GM18909 (cell line): Measurements from ENCODE around the gene PGM2L1.

ENCODE experiments used
- ATAC-seq: cut with Tn5 transposase; IDR thresholded peaks from one replicate; pipeline ENCODE4 v1.9.1; 2021; ENCODE audit warnings: mild to moderate bottlenecking; ENCODE audit not compliant: unreplicated experiment, poor library complexity

The PGM2L1 gene

GRCh38 chr11:74310857-74311256, 87.4 kb downstream of the PGM2L1 start:
- no peak for ATAC-seq

DNA sequence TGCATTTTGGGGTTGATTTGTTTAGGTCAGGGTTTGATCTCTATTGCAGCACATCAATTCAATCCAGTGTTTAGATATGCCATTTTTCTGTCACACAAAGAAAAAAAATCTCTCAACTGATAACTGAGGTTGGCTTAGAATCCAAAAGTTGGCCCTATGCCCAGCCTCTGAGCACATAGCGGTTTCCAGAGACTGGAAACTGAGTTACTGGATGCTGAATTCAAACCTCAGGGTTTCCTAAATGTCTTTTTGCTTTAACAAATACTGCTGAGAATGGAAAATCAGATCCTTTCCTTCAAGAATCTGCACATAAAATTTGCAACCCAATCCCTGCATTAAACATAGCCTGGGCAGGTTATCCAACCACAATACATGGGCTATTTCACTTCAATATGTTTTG, 90.8 kb downstream of the PGM2L1 start:
- no peak for ATAC-seq

GRCh38 chr11:74306435-74307175, 91.6 kb downstream of the PGM2L1 start:
- no peak for ATAC-seq

DNA sequence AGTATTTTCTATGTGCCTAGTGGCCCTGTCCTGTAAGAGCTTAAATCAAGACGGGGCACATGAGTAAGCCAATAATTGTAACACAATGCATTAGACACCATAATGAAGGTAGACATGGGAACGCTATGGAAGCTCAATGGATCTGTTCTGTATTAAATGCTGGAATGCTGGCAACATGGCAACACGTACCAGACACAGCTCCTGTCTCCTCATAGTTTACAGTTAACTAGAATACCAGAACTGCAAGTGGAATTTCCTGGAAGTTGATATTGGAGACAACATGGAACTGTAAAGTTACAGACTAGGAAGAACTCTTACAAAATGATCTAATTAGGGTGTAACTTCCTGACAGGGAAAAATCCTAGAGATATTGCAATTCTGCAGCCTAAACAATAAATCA, 99.2 kb downstream of the PGM2L1 start:
- no peak for ATAC-seq

GRCh38 chr11:74297484-74297883, 100.7 kb downstream of the PGM2L1 start:
- ATAC-seq = no peak

DNA sequence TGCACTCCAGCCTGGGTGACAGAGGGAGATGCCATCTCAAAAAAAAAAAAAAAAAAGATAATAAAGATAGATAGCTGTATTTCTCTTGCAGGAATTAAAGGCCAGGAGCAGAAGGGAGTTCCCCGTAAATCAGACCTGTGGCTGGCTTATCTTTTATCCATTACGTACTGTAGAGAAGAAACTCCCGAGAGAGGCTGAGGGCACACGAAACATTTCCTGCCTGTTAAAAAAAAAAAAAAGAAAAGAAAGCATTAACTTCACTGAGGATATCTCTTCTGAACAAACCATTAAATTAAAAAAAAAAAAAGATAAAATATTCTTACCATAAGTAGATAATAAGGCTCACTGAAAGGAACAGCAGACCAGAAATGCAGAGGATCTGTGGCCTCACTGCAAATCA, 109.3 kb downstream of the PGM2L1 start:
- ATAC-seq = no peak

DNA sequence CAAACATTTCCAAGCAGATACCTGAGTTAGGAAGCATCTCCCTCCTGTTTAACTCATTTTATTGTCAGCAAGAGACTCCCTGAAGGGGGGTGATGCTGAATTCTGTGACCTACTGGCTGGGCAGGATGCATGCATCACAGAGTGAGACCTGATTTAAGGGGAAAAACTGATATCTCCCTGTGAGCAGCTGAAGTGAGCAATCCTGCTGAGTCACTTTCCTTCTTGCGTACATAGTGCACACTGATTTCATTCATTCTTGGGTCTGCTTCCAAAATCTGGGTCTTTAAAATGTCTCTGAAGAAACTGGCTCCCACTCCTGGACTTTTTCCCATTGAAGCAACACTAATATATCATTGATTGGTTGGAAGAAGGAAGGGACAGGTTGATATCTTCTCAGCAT, 110.1 kb downstream of the PGM2L1 start:
- ATAC-seq = no peak

GRCh38 chr11:74284466-74284865, 113.8 kb downstream of the PGM2L1 start:
- ATAC-seq = no peak

DNA sequence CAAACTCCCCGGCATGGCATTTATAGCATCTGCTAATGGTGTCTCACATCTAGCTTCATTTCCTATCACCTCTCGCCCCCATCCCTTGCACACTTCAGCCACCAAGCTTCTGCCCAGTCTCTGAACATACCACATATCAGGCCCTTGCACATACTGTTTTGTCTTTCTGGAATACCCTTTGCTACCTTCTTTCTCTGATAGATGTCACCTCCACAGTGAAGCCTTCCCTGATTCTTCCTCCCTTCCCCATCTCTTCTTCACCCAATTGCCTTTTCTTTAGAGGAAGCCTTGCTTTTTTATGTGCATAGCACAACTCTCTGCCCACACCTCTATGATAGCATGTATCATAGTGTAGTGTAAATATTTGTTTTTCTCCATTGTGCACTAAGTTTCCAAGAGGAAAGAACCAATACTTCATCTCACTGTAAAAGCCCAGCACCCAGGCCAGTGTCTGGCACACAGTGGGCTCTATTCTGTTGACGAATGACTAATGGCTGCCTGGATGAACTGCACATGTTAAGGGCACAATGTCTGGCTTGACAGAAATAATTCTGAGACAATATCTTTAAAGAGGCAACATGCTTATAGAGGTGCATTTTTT, 114.6 kb downstream of the PGM2L1 start:
- ATAC-seq = no peak

- no peak for ATAC-seq
These were observed 115.3 kb downstream of the PGM2L1 start for GRCh38 chr11:74282914-74283371.

GRCh38 chr11:74282421-74282820, 115.8 kb downstream of the PGM2L1 start:
- no peak for ATAC-seq

DNA sequence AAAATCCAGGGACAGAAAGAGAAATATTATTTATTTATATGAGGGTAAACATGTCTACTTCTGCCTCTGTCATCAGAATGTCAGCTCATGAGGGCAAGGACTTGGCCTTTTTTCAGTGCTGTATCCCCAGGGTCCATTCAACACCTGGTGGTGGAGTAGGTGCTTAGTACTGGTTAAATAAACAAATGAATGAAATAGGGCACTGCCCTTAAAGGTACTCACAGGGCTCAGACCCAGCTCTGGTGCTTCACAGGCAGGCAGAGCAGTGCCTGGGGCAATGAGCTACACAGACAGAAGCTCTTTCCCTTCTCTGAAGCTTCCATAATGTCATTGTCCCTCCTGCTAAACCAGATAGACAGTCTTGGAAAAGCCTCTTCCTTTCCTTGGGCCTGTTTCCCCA, 117.7 kb downstream of the PGM2L1 start:
- ATAC-seq = no peak
